DOHH2 (cell line): Measurements from ENCODE around the gene PRDM16.

Source experiments
- EZH2phosphoT487 ChIP-seq: fragments of 200-600 bp; sonication (generic); IDR thresholded peaks from 2 replicates; pipeline ENCODE4 v1.6.1; 2017; ENCODE audit warnings: borderline replicate concordance, mild to moderate bottlenecking, antibody characterized with exemption, low read length, moderate library complexity, mixed read lengths
- TF ChIP-seq, protein P1 (sequence below): fragments of 200-600 bp; sonication (generic); IDR thresholded peaks from one replicate; pipeline ENCODE4 v1.5.1; 2014; ENCODE audit warnings: antibody characterized with exemption, mild to moderate bottlenecking, low read depth, low read length; ENCODE audit not compliant: poor library complexity, severe bottlenecking

DNA sequence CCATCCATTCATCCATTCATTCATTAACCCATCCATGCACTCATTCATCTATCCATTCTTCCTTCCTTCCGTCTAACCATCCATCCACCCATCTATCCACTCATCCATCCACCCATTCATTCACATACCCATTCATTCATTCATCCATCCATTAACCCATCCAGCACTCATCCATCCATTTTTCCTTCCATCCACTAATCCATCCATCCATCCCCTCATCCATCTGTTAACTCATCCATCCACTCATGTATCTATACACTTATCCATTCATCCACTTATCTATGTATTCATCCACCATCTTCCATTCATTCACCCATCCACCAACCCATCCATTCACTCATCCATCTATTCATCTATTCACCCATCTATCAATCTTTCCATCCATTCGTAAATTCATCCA lies 107.8 kb downstream of the PRDM16 start:
- TF ChIP-seq, protein P1, sequence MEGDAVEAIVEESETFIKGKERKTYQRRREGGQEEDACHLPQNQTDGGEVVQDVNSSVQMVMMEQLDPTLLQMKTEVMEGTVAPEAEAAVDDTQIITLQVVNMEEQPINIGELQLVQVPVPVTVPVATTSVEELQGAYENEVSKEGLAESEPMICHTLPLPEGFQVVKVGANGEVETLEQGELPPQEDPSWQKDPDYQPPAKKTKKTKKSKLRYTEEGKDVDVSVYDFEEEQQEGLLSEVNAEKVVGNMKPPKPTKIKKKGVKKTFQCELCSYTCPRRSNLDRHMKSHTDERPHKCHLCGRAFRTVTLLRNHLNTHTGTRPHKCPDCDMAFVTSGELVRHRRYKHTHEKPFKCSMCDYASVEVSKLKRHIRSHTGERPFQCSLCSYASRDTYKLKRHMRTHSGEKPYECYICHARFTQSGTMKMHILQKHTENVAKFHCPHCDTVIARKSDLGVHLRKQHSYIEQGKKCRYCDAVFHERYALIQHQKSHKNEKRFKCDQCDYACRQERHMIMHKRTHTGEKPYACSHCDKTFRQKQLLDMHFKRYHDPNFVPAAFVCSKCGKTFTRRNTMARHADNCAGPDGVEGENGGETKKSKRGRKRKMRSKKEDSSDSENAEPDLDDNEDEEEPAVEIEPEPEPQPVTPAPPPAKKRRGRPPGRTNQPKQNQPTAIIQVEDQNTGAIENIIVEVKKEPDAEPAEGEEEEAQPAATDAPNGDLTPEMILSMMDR: no peak
- TF ChIP-seq EZH2phosphoT487: no peak
